ENCODE data around the gene ERLIN1. TPM values are rescaled to one million over a fixed set of nuclear protein-coding genes. Genes with fewer than 3 reads are reported as not detected.

The ERLIN1 gene
- total and polyA plus RNA-seq, 2 experiments from 2014 or later, result 26.3 to 35.7 TPM

DNA sequence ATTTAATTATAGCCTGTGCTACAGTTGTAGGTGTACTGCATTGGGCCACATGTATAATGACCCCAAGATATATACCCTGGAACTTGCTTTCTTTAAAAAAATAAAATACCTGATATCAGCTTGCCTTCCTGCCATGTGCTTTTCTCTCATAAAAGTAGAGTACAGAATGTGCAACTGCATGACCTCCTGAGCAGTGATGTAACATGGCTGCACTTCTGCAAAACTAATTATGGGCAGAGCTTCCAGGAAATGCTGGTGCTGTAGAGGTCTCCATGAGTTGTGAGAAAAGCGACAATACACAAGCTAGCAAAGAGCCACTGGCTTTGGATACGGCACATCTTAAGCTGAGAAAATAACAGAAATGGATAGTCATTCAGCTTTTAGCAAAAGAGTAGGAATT lies 6.5 kb upstream of the ERLIN1 start:
- Histone ChIP-seq H3K9me2 (replicated peaks; ENCODE audit: insufficient read depth) (no peaks in the 10 kb centered on the region), H3K79me2 (peaks cover 16% of the 10 kb centered on the region), H3K4me3 (no peak overlapping the region), H4K20me1 (ENCODE audit: insufficient read depth, poor library complexity, severe bottlenecking) (no peaks in the 10 kb centered on the region), H3K36me3 (replicated peaks; ENCODE audit: insufficient read depth, low read depth) (no peaks in the 10 kb centered on the region), H3K4me1 (ENCODE audit: insufficient read depth) (peaks cover 3% of the 10 kb centered on the region), H3K27ac (no peak overlapping the region), H3K4me2 (no peak overlapping the region), H3K9me3 (ENCODE audit: low read depth) (no peaks in the 10 kb centered on the region), H2AFZ (no peak overlapping the region), H3K27me3 (no peaks in the 10 kb centered on the region)
- 95% methylated on average over 2 of the region's 2 CpGs for WGBS (ENCODE audit: low lambda C conversion rate, missing lambda C conversion rate)
- DNase-seq (ENCODE audit: low spot score), result no peak
- no peak for TF ChIP-seq CTCF (IDR thresholded peaks at IDR 0.05; ENCODE audit: poor library complexity)
- TF ChIP-seq EZH2phosphoT487 (IDR thresholded peaks at IDR 0.05; ENCODE audit: low read depth, severe bottlenecking, unreplicated experiment), result no peak
- no peak for TF ChIP-seq EZH2 (IDR thresholded peaks at IDR 0.05; ENCODE audit: borderline replicate concordance)

DNA sequence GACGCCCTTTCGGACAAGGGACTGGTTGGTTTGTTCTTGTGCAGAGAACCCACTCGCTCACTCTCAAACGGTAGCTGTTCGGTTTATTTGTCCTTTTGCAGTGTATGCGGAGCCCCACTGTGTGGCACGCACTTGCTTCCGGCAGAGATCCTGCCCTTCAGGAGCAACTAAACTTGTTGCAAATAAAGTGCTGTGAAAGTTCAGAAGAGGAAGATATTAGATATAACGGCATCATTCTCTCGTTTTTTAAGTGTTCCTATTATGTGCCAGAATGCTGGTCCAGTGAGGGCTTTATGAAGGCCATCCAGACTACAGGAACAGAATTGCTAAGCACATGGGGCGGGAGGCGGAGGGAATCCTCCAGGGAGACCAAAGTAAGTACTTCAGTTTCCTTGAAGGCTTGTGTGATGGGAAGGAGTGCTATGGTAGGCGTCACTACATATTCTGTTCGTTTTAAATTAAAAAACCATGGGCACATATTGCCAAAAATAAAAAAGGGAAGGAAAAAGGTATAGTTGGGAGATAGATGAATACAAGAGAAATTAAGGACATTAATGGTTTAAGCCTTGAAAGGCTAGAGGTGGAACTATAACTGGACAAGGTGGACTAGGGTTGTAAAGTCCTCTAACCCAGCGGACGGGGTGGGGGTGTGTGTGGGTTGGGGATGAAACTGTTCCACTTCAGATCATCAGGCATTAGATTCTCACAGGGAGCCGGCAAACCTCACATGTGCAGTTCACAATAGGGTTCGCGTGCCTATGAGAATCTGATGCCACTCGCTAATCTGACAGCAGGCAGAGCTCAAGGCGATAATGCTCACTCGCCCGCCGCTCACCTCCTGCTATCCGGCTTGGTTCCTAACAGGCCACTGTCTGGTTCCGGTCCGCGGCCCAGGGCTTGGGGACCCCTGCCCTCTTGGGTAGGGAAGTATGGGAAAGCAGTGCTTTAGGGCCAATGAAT lies 704 bp upstream of the ERLIN1 start:
- Histone ChIP-seq H3K4me3 (peak overlapping the region; percentile 92), H3K36me3 (replicated peaks; ENCODE audit: insufficient read depth, low read depth) (no peaks in the 10 kb centered on the region), H3K27ac (peak overlapping the region; percentile 89), H4K20me1 (ENCODE audit: insufficient read depth, poor library complexity, severe bottlenecking) (no peaks in the 10 kb centered on the region), H3K4me1 (ENCODE audit: insufficient read depth) (peaks cover 21% of the 10 kb centered on the region), H3K27me3 (no peaks in the 10 kb centered on the region), H3K9me3 (ENCODE audit: low read depth) (no peaks in the 10 kb centered on the region), H3K9me2 (replicated peaks; ENCODE audit: insufficient read depth) (no peaks in the 10 kb centered on the region), H3K79me2 (peaks cover 42% of the 10 kb centered on the region), H3K4me2 (peak overlapping the region; percentile 85), H2AFZ (peak overlapping the region; percentile 98)
- WGBS (ENCODE audit: low lambda C conversion rate, missing lambda C conversion rate), result 47% methylated on average over 28 of the region's 28 CpGs
- TF ChIP-seq EZH2 (IDR thresholded peaks at IDR 0.05; ENCODE audit: borderline replicate concordance), result no peak
- no peak for TF ChIP-seq EZH2phosphoT487 (IDR thresholded peaks at IDR 0.05; ENCODE audit: low read depth, severe bottlenecking, unreplicated experiment)
- TF ChIP-seq CTCF (IDR thresholded peaks at IDR 0.05; ENCODE audit: poor library complexity), result no peak
- DNase-seq (ENCODE audit: low spot score), result peak; percentile 45

DNA sequence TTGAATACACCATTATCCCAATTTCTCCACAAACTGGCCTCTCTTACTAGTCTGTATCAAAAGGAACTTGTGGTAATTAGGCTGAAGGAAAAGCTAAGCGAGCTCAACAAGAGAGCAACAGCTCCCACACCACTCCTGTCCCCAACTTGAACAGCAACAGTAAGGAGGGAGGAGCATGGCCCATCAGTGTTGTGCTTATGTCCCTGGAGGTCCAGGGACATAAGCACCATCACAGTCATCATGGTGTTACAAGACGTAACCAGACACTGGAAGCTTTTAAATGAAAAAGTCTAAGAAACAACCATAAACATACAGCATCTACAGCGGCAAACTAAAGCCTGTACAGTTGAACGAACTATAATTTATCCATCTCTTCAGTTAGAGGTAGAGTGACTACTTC lies 989 bp downstream of the ERLIN1 start:
- no peaks in the 10 kb centered on the region for H4K20me1 ChIP-seq (ENCODE audit: insufficient read depth, poor library complexity, severe bottlenecking)
- H3K79me2 ChIP-seq, result peaks cover 43% of the 10 kb centered on the region
- no peaks in the 10 kb centered on the region for H3K9me2 ChIP-seq (replicated peaks; ENCODE audit: insufficient read depth)
- H2AFZ ChIP-seq, result peak overlapping the region; percentile 75
- H3K27me3 ChIP-seq, result no peaks in the 10 kb centered on the region
- H3K9me3 ChIP-seq (ENCODE audit: low read depth), result no peaks in the 10 kb centered on the region
- peak; percentile 13 for DNase-seq (ENCODE audit: low spot score)
- peaks cover 21% of the 10 kb centered on the region for H3K4me1 ChIP-seq (ENCODE audit: insufficient read depth)
- H3K4me3 ChIP-seq, result peak overlapping the region; percentile 92
- TF ChIP-seq CTCF (IDR thresholded peaks at IDR 0.05; ENCODE audit: poor library complexity), result no peak
- TF ChIP-seq EZH2 (IDR thresholded peaks at IDR 0.05; ENCODE audit: borderline replicate concordance), result no peak
- TF ChIP-seq EZH2phosphoT487 (IDR thresholded peaks at IDR 0.05; ENCODE audit: low read depth, severe bottlenecking, unreplicated experiment), result no peak
- no peaks in the 10 kb centered on the region for H3K36me3 ChIP-seq (replicated peaks; ENCODE audit: insufficient read depth, low read depth)
- WGBS (ENCODE audit: low lambda C conversion rate, missing lambda C conversion rate), result 27% methylated on average over 4 of the region's 4 CpGs
- peak overlapping the region; percentile 89 for H3K27ac ChIP-seq
- H3K4me2 ChIP-seq, result peak overlapping the region; percentile 85

Measured in hepatocyte (in vitro differentiated cells).